SH-SY5Y (cell line): ENCODE measurements around the gene LMBR1.

Source experiments
- GATA2 ChIP-seq: IDR thresholded peaks from 2 replicates; pipeline ENCODE4 v1.6.1; 2011; ENCODE audit warnings: mild to moderate bottlenecking, low read depth, low read length
- GATA3 ChIP-seq: IDR thresholded peaks from 2 replicates; pipeline ENCODE4 v1.6.1; 2011; ENCODE audit warnings: low read depth, mild to moderate bottlenecking, low read length, moderate library complexity

Gene LMBR1

GRCh38 chr7:156703773-156704482, 189.1 kb downstream of the LMBR1 start:
- TF ChIP-seq GATA2 (no peak), GATA3 (no peak)

GRCh38 chr7:156703209-156703608, 189.8 kb downstream of the LMBR1 start:
- TF ChIP-seq GATA3 (no peak), GATA2 (no peak)

GRCh38 chr7:156702399-156702798, 190.6 kb downstream of the LMBR1 start:
- TF ChIP-seq GATA3, result no peak
- TF ChIP-seq GATA2, result no peak

- no peak for TF ChIP-seq GATA2
- TF ChIP-seq GATA3, result no peak
These were observed 199.4 kb downstream of the LMBR1 start for GRCh38 chr7:156693627-156694026.

GRCh38 chr7:156692849-156693248, 200.1 kb downstream of the LMBR1 start:
- no peak for TF ChIP-seq GATA3

GRCh38 chr7:156691764-156692163, 201.2 kb downstream of the LMBR1 start:
- TF ChIP-seq GATA2, result no peak

- TF ChIP-seq GATA2, result no peak
- no peak for TF ChIP-seq GATA3
These were observed 208.3 kb downstream of the LMBR1 start for GRCh38 chr7:156684661-156685060.

GRCh38 chr7:156684251-156684650, 208.7 kb downstream of the LMBR1 start:
- TF ChIP-seq GATA2 (no peak), GATA3 (no peak)

GRCh38 chr7:156682928-156683327, 210.1 kb downstream of the LMBR1 start:
- TF ChIP-seq GATA2, result no peak
- TF ChIP-seq GATA3, result no peak

- TF ChIP-seq GATA2 (no peak), GATA3 (no peak)
These were observed 212.7 kb downstream of the LMBR1 start for GRCh38 chr7:156680281-156680680.

GRCh38 chr7:156677374-156678054, 215.5 kb downstream of the LMBR1 start:
- no peak for TF ChIP-seq GATA2
- no peak for TF ChIP-seq GATA3

GRCh38 chr7:156676263-156676662, 216.7 kb downstream of the LMBR1 start:
- TF ChIP-seq GATA3 (no peak), GATA2 (no peak)

GRCh38 chr7:156675721-156676120, 217.3 kb downstream of the LMBR1 start:
- TF ChIP-seq GATA3, result no peak
- TF ChIP-seq GATA2, result no peak

GRCh38 chr7:156673902-156674301, 219.1 kb downstream of the LMBR1 start:
- no peak for TF ChIP-seq GATA3
- TF ChIP-seq GATA2, result no peak

- no peak for TF ChIP-seq GATA3
- no peak for TF ChIP-seq GATA2
These were observed 219.5 kb downstream of the LMBR1 start for GRCh38 chr7:156673454-156673853.
